GM20000 (cell line): ENCODE data around the gene MBNL3.

Source experiments
- DNase-seq: peaks from one replicate; pipeline ENCODE4 v3.0.0; 2012; ENCODE audit warnings: low spot score
- TF ChIP-seq, protein P1 (sequence below): IDR thresholded peaks from 2 replicates; pipeline ENCODE4 v1.5.1; 2012; ENCODE audit warnings: mild to moderate bottlenecking, control low read depth; ENCODE audit errors: extremely low read depth, missing control alignments

The MBNL3 gene

GRCh38 chrX:132378281-132378680 is 110.6 kb downstream of the MBNL3 start:
- TF ChIP-seq, protein P1, sequence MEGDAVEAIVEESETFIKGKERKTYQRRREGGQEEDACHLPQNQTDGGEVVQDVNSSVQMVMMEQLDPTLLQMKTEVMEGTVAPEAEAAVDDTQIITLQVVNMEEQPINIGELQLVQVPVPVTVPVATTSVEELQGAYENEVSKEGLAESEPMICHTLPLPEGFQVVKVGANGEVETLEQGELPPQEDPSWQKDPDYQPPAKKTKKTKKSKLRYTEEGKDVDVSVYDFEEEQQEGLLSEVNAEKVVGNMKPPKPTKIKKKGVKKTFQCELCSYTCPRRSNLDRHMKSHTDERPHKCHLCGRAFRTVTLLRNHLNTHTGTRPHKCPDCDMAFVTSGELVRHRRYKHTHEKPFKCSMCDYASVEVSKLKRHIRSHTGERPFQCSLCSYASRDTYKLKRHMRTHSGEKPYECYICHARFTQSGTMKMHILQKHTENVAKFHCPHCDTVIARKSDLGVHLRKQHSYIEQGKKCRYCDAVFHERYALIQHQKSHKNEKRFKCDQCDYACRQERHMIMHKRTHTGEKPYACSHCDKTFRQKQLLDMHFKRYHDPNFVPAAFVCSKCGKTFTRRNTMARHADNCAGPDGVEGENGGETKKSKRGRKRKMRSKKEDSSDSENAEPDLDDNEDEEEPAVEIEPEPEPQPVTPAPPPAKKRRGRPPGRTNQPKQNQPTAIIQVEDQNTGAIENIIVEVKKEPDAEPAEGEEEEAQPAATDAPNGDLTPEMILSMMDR, result no peak
- DNase-seq, result no peak

GRCh38 chrX:132375941-132376340 is 112.9 kb downstream of the MBNL3 start:
- TF ChIP-seq, protein P1, result no peak

GRCh38 chrX:132373610-132374009 is 115.2 kb downstream of the MBNL3 start:
- TF ChIP-seq, protein P1, result no peak
- DNase-seq, result no peak

More at GRCh38 chrX:132375941-132376340, 112.9 kb downstream of the MBNL3 start:
- no peak for DNase-seq

DNA sequence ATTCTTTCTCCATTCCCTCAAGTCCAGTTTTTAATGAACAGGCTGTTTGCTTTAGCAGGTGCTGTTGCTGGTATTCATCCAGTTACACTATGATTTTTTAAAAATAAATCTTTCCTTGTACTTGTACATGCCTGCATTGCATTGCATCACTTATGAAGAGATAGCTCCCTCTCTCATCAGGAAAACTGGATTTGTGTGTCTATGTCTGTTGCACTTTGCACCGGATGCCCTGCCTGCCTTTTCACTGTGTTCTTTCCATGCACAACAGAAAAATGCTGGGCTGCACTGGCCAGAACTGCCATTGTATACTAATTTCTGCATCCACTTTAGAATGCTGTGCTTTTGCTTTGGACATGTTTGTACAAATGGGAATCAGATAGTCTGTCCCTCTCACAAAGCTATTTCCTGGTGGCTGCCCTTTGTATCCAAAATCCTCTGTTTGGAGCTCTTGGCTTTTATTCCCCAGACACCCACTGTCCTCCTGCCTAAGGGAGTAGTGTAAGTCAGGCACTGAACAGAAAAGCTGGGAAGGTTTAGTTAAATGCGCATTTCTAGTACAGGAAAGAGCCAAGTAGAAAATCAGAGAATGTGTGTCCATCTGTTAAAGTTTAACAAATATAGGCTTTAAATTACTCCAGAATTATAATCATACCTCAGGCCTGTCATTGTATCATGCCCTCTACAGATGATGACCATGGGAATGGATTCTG is 119.1 kb downstream of the MBNL3 start:
- no peak for DNase-seq
- TF ChIP-seq, protein P1, result no peak

DNA sequence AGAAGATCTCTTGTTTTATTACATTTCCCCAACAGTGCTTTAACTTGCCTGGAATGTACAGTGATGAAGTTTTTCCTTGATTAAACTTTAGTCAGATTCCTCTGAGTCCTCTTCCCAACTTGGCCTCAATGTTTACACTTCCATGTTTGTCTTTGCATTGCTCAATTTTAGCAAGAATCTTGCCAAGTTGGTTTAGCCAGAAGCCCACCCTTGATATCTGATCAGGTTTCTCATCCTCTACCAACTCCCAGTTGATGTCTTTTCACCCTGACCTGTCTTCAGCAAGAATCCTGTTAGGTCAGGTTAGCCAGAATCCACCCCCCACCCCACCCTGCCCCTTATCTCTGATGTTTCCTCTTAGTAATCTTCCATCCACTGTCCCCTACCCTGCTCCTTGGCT is 120.9 kb downstream of the MBNL3 start:
- TF ChIP-seq, protein P1, result no peak
- DNase-seq, result no peak

GRCh38 chrX:132367314-132367713 is 121.5 kb downstream of the MBNL3 start:
- TF ChIP-seq, protein P1, result no peak
- DNase-seq, result no peak

DNA sequence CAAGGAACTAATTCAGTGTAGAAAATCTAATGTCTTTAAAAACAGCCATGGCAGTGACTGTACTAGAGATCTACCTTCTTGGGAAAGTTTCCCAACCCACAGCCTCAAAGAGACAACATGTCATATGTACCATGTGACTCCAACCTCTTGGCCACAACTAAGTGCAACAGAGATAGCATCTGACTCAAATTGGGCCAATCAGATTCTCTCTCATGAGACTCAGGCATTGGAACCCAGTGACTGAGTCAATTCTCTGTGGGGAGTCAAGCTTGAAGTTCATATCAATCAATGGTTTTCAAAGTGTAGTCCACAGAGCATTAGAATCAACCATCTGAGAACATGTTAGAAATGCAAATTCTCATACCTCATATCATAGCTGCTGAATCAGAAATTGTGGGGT is 123.3 kb downstream of the MBNL3 start:
- DNase-seq, result no peak
- TF ChIP-seq, protein P1, result no peak
